Stimulated activated naive CD4-positive, alpha-beta T cell (primary cell): ENCODE measurements around the gene OR10H1.
"Not testable (repeated sequence)": the region's sequence is repeated elsewhere in the genome, so short reads cannot be mapped to it uniquely, and the experiment has no call there.

Experiments used
- DNase-seq, 6 experiments: peaks; one replicate each; lab custom pipeline; 2025; lab: John Stamatoyannopoulos, UW

OR10H1 gene

GRCh38 chr19:15774159-15774558, 41.3 kb downstream of the OR10H1 start:
- not testable (repeated sequence) for DNase-seq

- DNase-seq: no peak
Observed at GRCh38 chr19:15769586-15769985, 45.9 kb downstream of the OR10H1 start.

GRCh38 chr19:15759962-15760565, 55.4 kb downstream of the OR10H1 start:
- no peak for DNase-seq

GRCh38 chr19:15758379-15758778, 57.1 kb downstream of the OR10H1 start:
- DNase-seq: no peak
